Measurements from ENCODE around the gene SPR. TPM values are rescaled to one million over a fixed set of nuclear protein-coding genes. Genes with fewer than 3 reads are reported as not detected.
A peak's percentile ranks its signal among the peaks of the same experiment; 100 is the strongest.

SPR gene
- total RNA-seq = 0.54 TPM

GRCh38 chr2:72887032-72887739 is at the start of gene SPR:
SPR (plus strand) TSS chr2:72887408; CDS start chr2:72887433, 25 bp downstream.
- peak in 2 of 3 donors; percentile 36 to 58 for DNase-seq (ENCODE audit: low read depth in 2 of 3, low spot score in 2 of 3)

DNA sequence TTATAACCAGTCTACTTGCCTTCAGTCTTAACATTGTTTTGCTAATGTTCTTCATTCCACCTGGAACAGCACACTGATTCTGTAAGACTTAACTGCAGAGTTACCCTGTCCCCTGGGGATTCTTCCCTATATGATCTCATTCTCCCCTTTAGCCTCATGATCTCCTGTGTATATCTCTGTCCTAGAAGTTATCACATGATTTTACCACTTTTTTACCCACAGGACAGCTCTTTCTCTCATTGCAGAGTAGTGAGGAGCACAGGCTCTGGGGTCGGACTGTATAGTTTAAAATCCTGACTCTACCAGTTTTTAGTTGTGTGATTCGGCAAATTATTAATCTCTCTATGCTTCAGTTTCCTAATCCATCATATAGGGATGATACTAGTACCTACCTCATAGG is 47.1 kb upstream of the SPR start:
- no peak for DNase-seq (ENCODE audit: low read depth in 2 of 3, low spot score in 2 of 3)

DNA sequence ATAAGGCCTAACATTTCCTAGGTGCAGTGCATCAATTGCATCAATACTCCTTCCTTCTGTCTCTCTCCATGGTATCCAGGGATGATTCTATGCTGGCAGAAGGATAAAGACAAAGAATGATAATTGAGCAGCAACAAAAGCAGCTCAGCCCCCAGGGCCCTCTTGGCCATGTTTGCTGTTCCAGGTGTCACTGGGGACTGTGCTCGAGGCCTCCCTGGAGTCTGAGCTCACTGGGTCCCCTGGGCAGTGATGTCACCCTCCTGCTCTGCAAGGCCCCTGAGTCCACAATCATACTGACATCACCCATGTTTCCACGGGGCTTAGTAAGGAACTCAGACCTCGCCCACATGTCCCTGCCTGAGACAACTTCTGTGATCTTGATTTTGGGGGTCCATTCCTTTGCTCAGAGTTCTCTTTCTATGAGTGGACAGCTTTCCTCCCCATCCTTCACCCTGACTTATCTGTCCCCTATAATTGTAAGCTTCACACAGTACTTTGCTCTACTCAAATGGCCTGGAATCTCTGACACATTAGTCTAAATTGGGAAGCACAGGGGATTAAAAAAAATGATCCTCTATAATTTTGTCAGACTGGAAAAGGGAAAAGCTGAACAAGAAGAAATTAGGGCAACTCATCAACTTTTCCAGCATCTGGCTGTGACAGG is 45.6 kb upstream of the SPR start:
- no peak for DNase-seq (ENCODE audit: low read depth in 2 of 3, low spot score in 2 of 3)

- DNase-seq (ENCODE audit: low read depth in 2 of 3, low spot score in 2 of 3) = no peak
Observed at GRCh38 chr2:72843301-72843700, 43.9 kb upstream of the SPR start.

GRCh38 chr2:72846171-72847095 is 40.8 kb upstream of the SPR start:
- no peak for DNase-seq (ENCODE audit: low read depth in 2 of 3, low spot score in 2 of 3)

DNA sequence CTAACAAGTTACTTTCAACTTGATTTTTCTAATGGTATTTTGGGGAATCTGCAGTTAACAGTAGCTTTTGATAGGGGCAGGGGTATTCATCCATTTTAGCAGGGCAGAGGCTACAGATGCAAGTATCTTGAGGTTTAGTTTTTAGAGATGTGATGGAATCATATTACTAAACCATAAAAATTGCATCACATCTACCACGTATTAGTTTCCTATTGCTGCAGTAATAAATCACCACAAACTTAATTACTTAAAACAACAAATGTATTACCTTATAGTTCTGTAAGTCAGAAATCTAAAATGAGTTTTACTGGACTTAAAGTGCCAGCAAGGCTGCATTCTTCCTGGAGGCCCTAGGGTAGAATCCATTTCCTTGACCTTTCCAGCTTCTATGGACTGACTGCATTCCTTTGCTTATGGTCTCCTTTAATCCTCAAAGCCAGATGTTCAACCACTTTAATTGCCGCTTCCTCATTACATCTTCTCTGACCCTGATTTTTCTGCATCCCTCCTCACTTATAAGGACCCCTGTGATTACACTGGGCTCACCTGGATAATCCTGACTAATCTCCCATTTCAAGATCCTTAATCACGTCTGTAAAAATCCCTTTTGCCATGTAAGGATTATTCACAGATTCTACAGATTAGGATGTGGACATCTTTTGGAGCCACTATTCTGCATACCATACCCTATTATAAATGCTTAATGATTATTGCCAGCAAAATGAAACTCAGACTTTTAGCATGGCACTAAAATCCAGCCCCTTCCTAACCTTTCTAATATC is 39.5 kb upstream of the SPR start:
- DNase-seq (ENCODE audit: low read depth in 2 of 3, low spot score in 2 of 3) = no peak

DNA sequence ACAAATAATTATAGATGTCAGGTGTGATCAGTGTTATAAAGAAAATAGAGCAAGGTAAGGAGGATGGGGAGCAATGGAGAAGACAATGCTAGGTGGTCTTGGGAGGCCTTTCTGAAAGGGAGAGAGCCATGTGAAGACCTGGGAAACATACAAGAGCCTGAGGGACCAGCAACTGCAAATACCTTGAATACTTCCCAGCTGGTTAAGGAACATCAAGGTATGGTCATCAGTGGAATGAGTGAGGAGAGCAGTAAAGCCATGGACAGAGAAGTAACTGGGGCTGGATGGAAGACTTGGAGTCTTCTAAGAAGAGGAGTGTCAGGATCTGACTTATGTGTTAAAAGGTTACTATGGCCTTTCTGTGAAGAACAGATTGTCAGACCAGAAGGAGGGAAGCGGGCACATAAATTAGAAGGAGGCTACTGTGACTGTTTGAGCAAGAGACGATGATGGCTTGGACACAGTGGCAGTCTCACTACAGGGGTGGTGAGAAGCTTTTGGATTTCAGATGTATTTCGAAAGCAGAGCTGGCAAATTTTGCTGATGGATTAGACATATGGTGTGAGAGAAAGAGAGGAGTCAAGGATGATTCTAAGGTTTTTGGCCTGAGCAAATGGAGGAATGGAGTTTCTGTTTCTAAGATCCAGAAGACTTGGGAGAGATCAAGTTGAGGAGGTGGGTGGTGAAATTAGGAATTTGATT is 38.6 kb upstream of the SPR start:
- DNase-seq (ENCODE audit: low read depth in 2 of 3, low spot score in 2 of 3) = no peak

DNA sequence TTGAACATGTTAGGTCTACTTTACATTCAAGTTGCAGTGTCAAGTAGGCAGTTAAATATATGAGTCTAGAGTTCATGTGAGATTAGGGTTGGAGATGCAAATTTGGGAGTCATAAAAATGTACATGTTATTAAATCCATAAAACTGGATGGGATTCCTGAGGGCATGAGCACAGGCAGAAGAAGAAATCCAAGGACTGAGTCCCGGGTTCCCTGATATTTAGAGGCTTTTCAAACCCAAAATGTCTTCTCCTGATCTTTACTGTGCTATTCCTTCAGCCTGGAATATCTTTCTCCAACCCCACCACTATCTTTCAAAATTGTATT is 38.1 kb upstream of the SPR start:
- DNase-seq (ENCODE audit: low read depth in 2 of 3, low spot score in 2 of 3) = no peak

DNA sequence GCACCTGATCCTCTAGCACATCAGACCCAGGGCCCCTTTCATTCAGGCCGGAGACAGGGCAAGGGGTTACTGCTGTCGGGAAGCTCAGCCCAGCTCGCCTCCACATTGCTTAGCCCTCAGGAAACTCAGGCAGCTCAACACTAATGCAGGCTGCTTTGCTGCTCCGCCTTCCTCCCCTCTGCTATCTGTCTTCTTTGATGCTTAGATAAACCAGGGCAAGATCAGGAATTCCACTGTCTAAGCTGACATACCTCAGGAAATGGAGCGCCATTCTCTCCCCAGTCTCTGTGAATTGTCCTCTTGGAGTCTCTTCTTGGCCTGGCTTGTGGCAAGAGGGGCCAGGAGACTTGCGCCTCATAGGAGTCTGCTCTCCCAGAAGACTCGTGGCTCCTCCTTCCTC is 35.9 kb upstream of the SPR start:
- no peak for DNase-seq (ENCODE audit: low read depth in 2 of 3, low spot score in 2 of 3)

DNA sequence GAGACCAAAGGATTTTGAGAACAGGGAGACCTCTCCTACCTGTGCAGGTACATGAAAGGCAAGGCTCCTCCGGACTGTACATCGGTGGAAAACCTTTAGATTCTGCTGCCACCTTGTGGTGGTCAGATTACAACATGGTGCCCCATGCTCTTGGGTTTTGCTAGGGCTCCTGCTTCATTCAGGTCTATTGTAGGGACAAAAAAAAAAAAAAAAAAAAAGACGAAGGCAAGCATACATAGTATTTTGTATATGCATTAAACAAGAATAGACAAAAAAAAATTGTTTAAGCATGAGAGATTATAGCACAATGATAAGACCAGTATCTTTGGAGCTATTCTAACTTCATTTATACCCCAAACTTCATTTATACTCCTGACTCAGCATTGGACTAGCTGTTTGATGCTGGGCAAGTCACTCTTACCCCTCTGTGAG is 27.4 kb upstream of the SPR start:
- DNase-seq (ENCODE audit: low read depth in 2 of 3, low spot score in 2 of 3) = peak; percentile 38 to 67 (median 57)

- DNase-seq (ENCODE audit: low read depth in 2 of 3, low spot score in 2 of 3) = peak; percentile 84 to 87 (median 87)
Observed at GRCh38 chr2:72862239-72862988, 24.8 kb upstream of the SPR start.

DNA sequence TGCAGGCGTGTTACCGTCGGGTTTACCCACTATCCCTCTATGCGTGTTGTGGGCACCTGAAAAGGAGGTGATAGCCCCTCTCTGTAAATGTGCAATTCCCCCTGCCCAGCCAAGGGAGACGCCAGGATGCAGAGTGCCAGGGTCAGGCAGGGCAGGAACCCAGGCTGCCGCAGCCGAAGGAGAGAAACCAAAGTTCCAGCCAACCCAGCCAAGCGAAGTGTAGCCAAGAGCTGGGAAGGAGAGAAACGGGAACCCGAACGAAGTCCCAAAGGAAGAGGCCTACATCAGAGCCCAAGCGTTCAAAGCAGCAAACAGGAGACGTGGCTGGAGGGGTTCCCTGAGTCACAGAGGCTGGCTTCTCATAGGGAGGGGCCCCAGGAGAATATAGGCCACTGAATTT is 24.2 kb upstream of the SPR start:
- DNase-seq (ENCODE audit: low read depth in 2 of 3, low spot score in 2 of 3) = no peak

DNA sequence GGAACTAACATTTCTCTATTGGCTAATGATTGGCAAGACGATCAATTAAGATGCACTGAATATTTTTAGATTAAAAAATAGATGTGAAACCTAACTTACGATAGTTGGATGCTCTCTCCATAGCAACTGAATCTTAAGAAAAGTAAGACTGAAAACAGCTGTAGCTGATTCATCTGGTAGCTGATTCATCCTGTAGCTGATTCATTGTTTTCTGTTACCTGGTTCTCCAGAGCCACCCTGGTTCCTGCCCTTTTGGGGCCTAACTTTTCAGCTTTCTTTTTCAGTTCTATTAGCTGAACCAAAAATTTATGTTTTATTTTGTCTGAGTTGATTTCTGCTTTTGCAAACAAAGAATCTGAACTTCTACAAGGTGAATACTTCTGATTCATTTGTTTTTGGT is 22.7 kb upstream of the SPR start:
- no peak for DNase-seq (ENCODE audit: low read depth in 2 of 3, low spot score in 2 of 3)

- DNase-seq (ENCODE audit: low read depth in 2 of 3, low spot score in 2 of 3) = no peak
Observed at GRCh38 chr2:72871060-72871459, 16.1 kb upstream of the SPR start.

DNA sequence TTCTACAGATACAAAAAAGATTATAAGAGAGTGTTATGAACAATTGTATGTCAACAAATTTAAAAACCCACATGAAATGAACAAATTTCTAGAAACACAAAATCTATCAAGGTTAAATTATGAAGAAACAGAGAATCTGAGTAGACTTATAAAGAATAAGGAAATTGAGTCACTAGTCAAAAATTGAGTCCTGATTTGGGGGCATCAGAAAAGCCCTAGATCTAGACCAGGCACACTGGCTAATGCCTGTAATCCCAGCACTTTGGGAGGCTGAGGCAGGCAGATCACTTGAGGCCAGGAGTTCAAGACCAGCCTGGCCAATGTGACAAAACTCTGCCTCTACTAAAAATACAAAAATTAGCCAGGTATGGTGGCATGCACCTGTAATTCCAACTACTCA is 15.3 kb upstream of the SPR start:
- DNase-seq (ENCODE audit: low read depth in 2 of 3, low spot score in 2 of 3) = no peak

DNA sequence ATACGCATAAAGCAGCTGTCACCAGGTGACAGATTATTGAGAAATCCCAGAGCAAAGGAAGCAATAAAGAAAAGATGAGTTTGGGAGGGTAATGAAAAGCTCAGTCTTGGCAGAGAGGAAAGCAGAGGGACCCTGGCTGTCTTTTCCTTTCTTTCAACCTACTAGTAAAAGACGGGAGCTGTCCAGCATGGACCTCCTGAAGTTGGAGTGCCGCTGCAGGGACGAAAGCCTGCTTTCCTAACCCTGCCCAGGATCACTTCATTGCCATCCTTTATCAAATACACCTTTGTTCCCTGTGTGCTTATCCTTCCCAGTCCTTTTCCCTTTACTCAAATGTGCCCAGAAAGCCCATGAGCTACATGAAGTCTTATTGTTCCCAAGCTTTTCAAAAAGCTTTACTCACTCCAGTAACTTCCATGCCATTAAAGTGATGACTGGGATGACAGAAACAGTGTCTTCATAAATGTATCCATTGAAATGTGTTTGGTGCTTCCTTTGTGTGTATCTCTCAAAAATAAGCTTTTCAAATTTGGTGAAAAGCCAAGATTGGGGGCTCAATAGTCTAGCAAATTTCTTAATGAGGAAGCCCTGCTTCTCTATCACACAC is 3.7 kb upstream of the SPR start:
- peak in 1 of 3 donors; percentile 51 for DNase-seq (ENCODE audit: low read depth in 2 of 3, low spot score in 2 of 3)

GRCh38 chr2:72886505-72887031 is 640 bp upstream of the SPR start:
- DNase-seq (ENCODE audit: low read depth in 2 of 3, low spot score in 2 of 3) = no peak

- DNase-seq (ENCODE audit: low read depth in 2 of 3, low spot score in 2 of 3) = peak; percentile 10 to 72 (median 48)
Observed at GRCh38 chr2:72887740-72888437, 681 bp downstream of the SPR start.

Measured in hematopoietic multipotent progenitor cell (in vitro differentiated cells).